K562 (cell line): ENCODE results near the gene HOXA9. TPM values are rescaled to one million over a fixed set of nuclear protein-coding genes. Genes with fewer than 3 reads are reported as not detected.

ENCODE experiments used
- ATAC-seq: fragments of 200-7000 bp; cut with Tn5 transposase; 3 replicates; pipeline ENCODE4 v1.9.1; 2020; ENCODE audit warnings: moderate library complexity
- BruUV-seq: library from RNA; stranded (reverse); fragments of 400-500 nt; replicated peaks from 2 replicates; lab custom pipeline; 2021; lab: Mats Ljungman, UMichigan
- CTCF ChIA-PET: fragments of 300-600 bp; formaldehyde crosslinking; extraction: SDS; loops from one replicate; lab custom pipeline; 2021; ENCODE audit warnings: low intra/inter-chr PET ratio; lab: Yijun Ruan, JAX
- POLR2A ChIA-PET: fragments of 300-600, 350-650 bp; sonication (Branson Sonifier 250); formaldehyde crosslinking; extraction: SDS; loops from one replicate; lab custom pipeline; 2021; ENCODE audit warnings: antibody characterized with exemption, inconsistent platforms; lab: Yijun Ruan, JAX
- DNase-seq, 4 experiments: peaks; one replicate each; pipeline versions ENCODE4 v3.0.0 to v3.0.0-alpha.2; 2011 to 2018; ENCODE audit warnings: low spot score in 3 of 4, mixed read lengths in 3 of 4; ENCODE audit errors: extremely low read depth in 1 of 4
- FAIRE-seq: peaks from 2 replicates; lab custom pipeline; 2011; peaks lifted over from hg19 to GRCh38; lab: Jason Lieb, UNC
- H2AFZ ChIP-seq: 2 replicates; pipeline ENCODE4 v1.6.0; 2011; ENCODE audit warnings: low read depth, low read length, control low read depth, inconsistent platforms
- H3K27ac ChIP-seq: fragments of 200-600 bp; 3 replicates; pipeline ENCODE4 v1.8.0; 2011; ENCODE audit warnings: low read depth, mild to moderate bottlenecking, control low read depth, inconsistent platforms, low read length, moderate library complexity, mixed read lengths; ENCODE audit errors: extremely low read depth
- H3K27me3 ChIP-seq, 2 experiments: fragments of 300-600 bp in 1 of 2; 2 replicates in 1 of 2; 3 replicates in 1 of 2; pipeline versions ENCODE4 v1.6.0 to v1.8.0; 2011; ENCODE audit warnings: inconsistent platforms in 2 of 2, low read length in 2 of 2, mild to moderate bottlenecking in 1 of 2, mixed read lengths in 1 of 2, moderate library complexity in 1 of 2; ENCODE audit not compliant: control insufficient read depth in 2 of 2, insufficient read depth in 2 of 2
- H3K36me3 ChIP-seq: fragments of 300-600 bp; 3 replicates; pipeline ENCODE4 v1.8.0; 2011; ENCODE audit warnings: mild to moderate bottlenecking, low read length, inconsistent platforms; ENCODE audit not compliant: control insufficient read depth, insufficient read depth
- H3K4me1 ChIP-seq, 2 experiments: fragments of 200-600 bp in 1 of 2; replicated peaks in 1 of 2; 2 replicates in 1 of 2; 3 replicates in 1 of 2; pipeline versions ENCODE4 v1.5.1 to v1.8.0; 2011; ENCODE audit warnings: inconsistent platforms in 2 of 2, low read length in 2 of 2, mild to moderate bottlenecking in 1 of 2, mixed read lengths in 1 of 2, moderate library complexity in 1 of 2; ENCODE audit not compliant: control insufficient read depth in 2 of 2, insufficient read depth in 2 of 2
- H3K4me2 ChIP-seq: 2 replicates; pipeline ENCODE4 v1.6.1; 2011; ENCODE audit warnings: low read length, control low read depth, inconsistent platforms, mixed read lengths; ENCODE audit not compliant: insufficient read depth
- H3K4me3 ChIP-seq: fragments of 200-600 bp; sonication (generic), shearing (Covaris generic); 2 replicates; pipeline ENCODE4 v1.5.1; 2016; ENCODE audit warnings: control low read depth, inconsistent platforms
- H3K79me2 ChIP-seq: fragments of 200-600 bp; 3 replicates; pipeline ENCODE4 v1.8.0; 2011; ENCODE audit warnings: low read length, inconsistent platforms; ENCODE audit not compliant: control insufficient read depth, insufficient read depth
- H3K9ac ChIP-seq, 2 experiments: 2 replicates each; pipeline versions ENCODE4 v1.6.0 to v1.6.1; 2011; ENCODE audit warnings: low read depth in 2 of 2, low read length in 2 of 2, control low read depth in 1 of 2, inconsistent platforms in 1 of 2, mild to moderate bottlenecking in 1 of 2, mixed read lengths in 1 of 2; ENCODE audit not compliant: insufficient read depth in 1 of 2
- H3K9me1 ChIP-seq: one replicate; pipeline ENCODE4 v1.6.0; 2011; ENCODE audit warnings: inconsistent platforms, mild to moderate bottlenecking, low read length, moderate library complexity; ENCODE audit not compliant: control insufficient read depth, insufficient read depth
- H3K9me3 ChIP-seq: replicated peaks from 2 replicates; pipeline ENCODE4 v1.5.1; 2011; ENCODE audit warnings: low read depth, low read length, inconsistent platforms; ENCODE audit not compliant: control insufficient read depth, insufficient read depth
- H4K20me1 ChIP-seq: replicated peaks from 2 replicates; pipeline ENCODE4 v1.6.1; 2011; ENCODE audit warnings: low read length, inconsistent platforms, mixed read lengths; ENCODE audit not compliant: control insufficient read depth, insufficient read depth
- GABPB2 ChIP-seq: fragments of 250-450 bp; sonication (Bioruptor Pico); conservative IDR thresholded peaks from 2 replicates; pipeline ENCODE4 v1.5.1; 2021; ENCODE audit warnings: mild to moderate bottlenecking
- GATAD2B ChIP-seq: fragments of 450-650 bp; IDR thresholded peaks from 2 replicates; pipeline ENCODE4 v1.6.1; 2017; ENCODE audit warnings: mild to moderate bottlenecking, borderline replicate concordance
- TGIF2 ChIP-seq: sonication (generic); formaldehyde crosslinking; IDR thresholded peaks from 2 replicates; pipeline ENCODE4 v1.8.1; 2022; ENCODE audit warnings: mild to moderate bottlenecking, missing genetic modification reagents, moderate library complexity
- ZFPM2 ChIP-seq: fragments of 250-450 bp; sonication (Bioruptor Pico); IDR thresholded peaks from 2 replicates; pipeline ENCODE4 v1.5.1; 2022; ENCODE audit warnings: mild to moderate bottlenecking
- WGBS: fragments of 100-300 bp; shearing (Covaris generic); methylation state at CpG from one replicate; pipeline ENCODE4 v1.1.6; 2016; ENCODE audit warnings: low coverage, mixed read lengths; ENCODE audit not compliant: insufficient coverage; ENCODE audit errors: missing lambda C conversion rate; 5-methylcytosine and 5-hydroxymethylcytosine counted together
- in situ Hi-C: fragments of 300-500 bp; cut with MboI; formaldehyde crosslinking; loops from 4 replicates; pipeline ENCODE4 v1.15.0; 2018; ENCODE audit warnings: inconsistent platforms, mixed read lengths
- intact Hi-C: fragments of 100-400 bp; cut with micrococcal nuclease; formaldehyde crosslinking; loops from 2 replicates; pipeline ENCODE4 v1.14.2; 2022
- polyA plus RNA-seq, 8 experiments: library from polyadenylated mRNA; depleted of rRNA in 4 of 8; stranded (reverse) in 5 of 8; unstranded in 3 of 8; fragments of >200 nt; fragmentation: Nextera tagmentation in 2 of 8; fragmentation: Illumina TruSeq in 1 of 8; extraction: Ambion mirVana in 2 of 8; extraction: Trizol in 1 of 8; gene quantifications; 2 replicates each; pipeline versions ENCODE4 v1.2.1 to v1.2.3, GENCODE V29; 2011 to 2014; ENCODE audit warnings: inconsistent platforms in 1 of 8, missing spikeins in 1 of 8
- total RNA-seq, 7 experiments: library from RNA; depleted of rRNA in 6 of 7; stranded (reverse); fragments of >200 nt in 6 of 7; fragmentation: Illumina TruSeq in 2 of 7; extraction: Trizol in 2 of 7; gene quantifications; 2 replicates each; pipeline versions ENCODE4 v1.2.1 to v1.2.3, GENCODE V29; 2011 to 2021; ENCODE audit warnings: low replicate concordance in 1 of 7
- TF ChIP-seq, protein P1 (sequence below): fragments of 450-650 bp; IDR thresholded peaks from 2 replicates; pipeline ENCODE4 v1.6.1; 2018; ENCODE audit warnings: mild to moderate bottlenecking, low read depth; ENCODE audit not compliant: partially characterized antibody
- TF ChIP-seq, protein P2 (sequence below): fragments of 450-650 bp; IDR thresholded peaks from 2 replicates; pipeline ENCODE4 v1.6.1; 2017; ENCODE audit warnings: antibody characterized with exemption, mild to moderate bottlenecking

HOXA9 gene
- total and polyA plus RNA-seq, 9 of the 15 experiments (the other 6 are each of a cell fraction or from before 2014, with no cell fraction given): not detected

DNA sequence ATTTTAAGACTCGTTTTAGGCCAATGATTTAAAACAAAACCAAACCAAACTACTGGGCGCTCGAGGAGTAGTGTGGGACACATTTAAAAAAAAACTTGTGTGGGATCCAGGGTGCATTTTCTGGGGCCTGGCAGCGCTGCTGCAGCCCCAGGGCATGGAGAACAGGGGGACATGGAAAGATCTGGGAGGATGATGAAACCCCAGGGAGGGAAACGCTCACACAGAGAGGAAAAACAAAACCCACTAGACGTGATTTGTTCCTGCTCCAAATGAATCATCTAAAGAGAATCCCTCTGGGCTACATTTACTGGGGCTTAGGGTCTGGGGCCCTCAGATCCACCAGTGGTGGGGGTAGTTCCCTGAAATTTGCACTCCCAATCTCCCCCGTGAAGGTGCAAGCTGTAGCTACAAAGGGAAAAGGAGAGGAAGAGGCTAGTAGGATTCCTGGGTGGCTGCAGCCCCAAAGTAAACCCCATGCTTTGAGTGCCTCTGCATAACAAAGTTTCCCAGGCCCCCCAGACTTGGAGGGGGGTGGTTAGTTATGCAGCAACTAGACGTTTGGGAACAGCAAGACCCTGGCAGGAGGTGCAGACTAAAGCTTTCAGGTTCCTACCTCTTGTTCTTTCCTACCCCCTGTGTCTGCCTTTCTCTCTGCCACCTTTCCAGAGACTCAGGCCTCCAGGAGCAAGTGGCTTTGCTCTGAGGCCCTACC lies 49.1 kb upstream of the HOXA9 start:
- intact Hi-C loops: loop anchor here (5.0 kb wide), 1 partner anchor 363 kb away; no protein-coding TSS in a partner anchor
- no peak for FAIRE-seq

DNA sequence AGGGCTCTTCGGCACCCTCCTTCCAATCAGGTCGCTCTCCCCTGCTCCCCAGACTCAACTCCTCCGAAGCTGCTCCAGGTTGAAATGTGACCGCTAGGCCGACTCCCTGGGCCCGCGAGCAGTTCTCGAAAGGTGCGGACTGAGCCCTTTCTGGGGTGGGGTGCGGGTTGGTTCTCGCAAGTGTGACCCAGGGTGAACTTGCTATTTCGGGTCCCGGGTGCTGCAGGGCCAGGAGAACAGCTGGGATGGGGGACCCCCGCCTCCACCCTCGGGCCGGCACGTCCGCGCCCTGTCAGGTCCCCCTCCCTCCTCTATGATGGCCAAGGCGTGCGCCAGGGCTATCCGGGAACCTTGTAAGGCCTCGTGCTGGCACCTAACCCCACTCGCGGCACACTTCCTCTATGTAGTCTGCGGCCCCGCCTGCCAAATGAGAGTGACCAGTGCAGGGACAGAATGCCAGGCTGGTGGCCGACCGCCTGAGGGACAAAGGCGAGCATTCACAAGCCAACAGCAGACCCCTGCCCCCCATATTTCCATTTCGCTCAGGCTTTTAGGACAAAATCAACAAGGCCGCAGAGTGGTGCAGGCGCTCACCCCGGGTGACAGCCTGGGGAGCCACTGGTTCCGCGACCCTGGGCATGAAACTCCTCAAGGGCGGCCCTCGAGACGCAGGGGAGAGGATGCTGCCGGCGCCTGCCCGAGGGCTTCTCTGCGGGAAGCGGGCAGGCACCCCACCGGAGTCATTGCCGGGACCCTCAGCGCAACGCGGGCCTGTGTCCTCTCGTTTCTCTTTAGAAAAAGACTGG lies 48.3 kb upstream of the HOXA9 start:
- Histone ChIP-seq H3K9me1 (no peaks in the 10 kb centered on the region), H3K9ac (no peak overlapping the region), H3K4me1 (peaks cover 0 to 15% of the 10 kb centered on the region in 2 experiments; a peak in 1 of 5 replicates), H3K9me3 (no peaks in the 10 kb centered on the region), H3K4me3 (no peak overlapping the region), H4K20me1 (peaks cover 4% of the 10 kb centered on the region; the same call in 1 of the 2 replicates), H3K79me2 (no peaks in the 10 kb centered on the region), H3K4me2 (no peak overlapping the region), H3K27ac (no peak overlapping the region), H2AFZ (no peak overlapping the region), H3K36me3 (no peaks in the 10 kb centered on the region), H3K27me3 (peaks cover 35 to 69% of the 10 kb centered on the region in 2 experiments)
- BruUV-seq: no TSS peak
- intact Hi-C loops (loop anchor here (5.0 kb wide), 1 partner anchor 364 kb away; no protein-coding TSS in a partner anchor), in situ Hi-C loops (no loop called here)
- FAIRE-seq (no peak), ATAC-seq (no peak), DNase-seq (no peak)
- ChIA-PET CTCF (no interaction called here), POLR2A (no interaction called here)
- WGBS: 3% methylated on average over 45 of the region's 50 CpGs
- TF ChIP-seq, protein P1, sequence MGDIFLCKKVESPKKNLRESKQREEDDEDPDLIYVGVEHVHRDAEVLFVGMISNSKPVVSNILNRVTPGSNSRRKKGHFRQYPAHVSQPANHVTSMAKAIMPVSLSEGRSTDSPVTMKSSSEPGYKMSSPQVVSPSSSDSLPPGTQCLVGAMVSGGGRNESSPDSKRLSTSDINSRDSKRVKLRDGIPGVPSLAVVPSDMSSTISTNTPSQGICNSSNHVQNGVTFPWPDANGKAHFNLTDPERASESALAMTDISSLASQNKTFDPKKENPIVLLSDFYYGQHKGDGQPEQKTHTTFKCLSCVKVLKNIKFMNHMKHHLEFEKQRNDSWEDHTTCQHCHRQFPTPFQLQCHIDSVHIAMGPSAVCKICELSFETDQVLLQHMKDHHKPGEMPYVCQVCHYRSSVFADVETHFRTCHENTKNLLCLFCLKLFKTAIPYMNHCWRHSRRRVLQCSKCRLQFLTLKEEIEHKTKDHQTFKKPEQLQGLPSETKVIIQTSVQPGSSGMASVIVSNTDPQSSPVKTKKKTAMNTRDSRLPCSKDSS: no peak
- TF ChIP-seq, protein P2, sequence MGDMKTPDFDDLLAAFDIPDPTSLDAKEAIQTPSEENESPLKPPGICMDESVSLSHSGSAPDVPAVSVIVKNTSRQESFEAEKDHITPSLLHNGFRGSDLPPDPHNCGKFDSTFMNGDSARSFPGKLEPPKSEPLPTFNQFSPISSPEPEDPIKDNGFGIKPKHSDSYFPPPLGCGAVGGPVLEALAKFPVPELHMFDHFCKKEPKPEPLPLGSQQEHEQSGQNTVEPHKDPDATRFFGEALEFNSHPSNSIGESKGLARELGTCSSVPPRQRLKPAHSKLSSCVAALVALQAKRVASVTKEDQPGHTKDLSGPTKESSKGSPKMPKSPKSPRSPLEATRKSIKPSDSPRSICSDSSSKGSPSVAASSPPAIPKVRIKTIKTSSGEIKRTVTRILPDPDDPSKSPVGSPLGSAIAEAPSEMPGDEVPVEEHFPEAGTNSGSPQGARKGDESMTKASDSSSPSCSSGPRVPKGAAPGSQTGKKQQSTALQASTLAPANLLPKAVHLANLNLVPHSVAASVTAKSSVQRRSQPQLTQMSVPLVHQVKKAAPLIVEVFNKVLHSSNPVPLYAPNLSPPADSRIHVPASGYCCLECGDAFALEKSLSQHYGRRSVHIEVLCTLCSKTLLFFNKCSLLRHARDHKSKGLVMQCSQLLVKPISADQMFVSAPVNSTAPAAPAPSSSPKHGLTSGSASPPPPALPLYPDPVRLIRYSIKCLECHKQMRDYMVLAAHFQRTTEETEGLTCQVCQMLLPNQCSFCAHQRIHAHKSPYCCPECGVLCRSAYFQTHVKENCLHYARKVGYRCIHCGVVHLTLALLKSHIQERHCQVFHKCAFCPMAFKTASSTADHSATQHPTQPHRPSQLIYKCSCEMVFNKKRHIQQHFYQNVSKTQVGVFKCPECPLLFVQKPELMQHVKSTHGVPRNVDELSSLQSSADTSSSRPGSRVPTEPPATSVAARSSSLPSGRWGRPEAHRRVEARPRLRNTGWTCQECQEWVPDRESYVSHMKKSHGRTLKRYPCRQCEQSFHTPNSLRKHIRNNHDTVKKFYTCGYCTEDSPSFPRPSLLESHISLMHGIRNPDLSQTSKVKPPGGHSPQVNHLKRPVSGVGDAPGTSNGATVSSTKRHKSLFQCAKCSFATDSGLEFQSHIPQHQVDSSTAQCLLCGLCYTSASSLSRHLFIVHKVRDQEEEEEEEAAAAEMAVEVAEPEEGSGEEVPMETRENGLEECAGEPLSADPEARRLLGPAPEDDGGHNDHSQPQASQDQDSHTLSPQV: no peak
- no peak for TF ChIP-seq TGIF2 (CRISPR knock-in tag)

More for the DNA sequence above, 49.1 kb upstream of the HOXA9 start:
- no TSS peak for BruUV-seq
- in situ Hi-C loops: no loop called here
- no peaks in the 10 kb centered on the region for H3K9me1 ChIP-seq
- WGBS: 0% methylated on average over 8 of the region's 8 CpGs
- ChIA-PET CTCF (no interaction called here), POLR2A (interaction anchor here (0.7 kb wide), 1 partner anchor 991 kb away, joined by 3 read pairs; no protein-coding TSS in a partner anchor)
- H3K36me3 ChIP-seq: no peaks in the 10 kb centered on the region
- no peak overlapping the region for H2AFZ ChIP-seq
- H3K9ac ChIP-seq: no peak overlapping the region
- no peak overlapping the region for H3K4me3 ChIP-seq
- H3K27ac ChIP-seq: no peak overlapping the region
- peaks cover 0 to 15% of the 10 kb centered on the region in 2 experiments; a peak in 1 of 5 replicates for H3K4me1 ChIP-seq
- H3K4me2 ChIP-seq: no peak overlapping the region
- no peak for TF ChIP-seq GABPB2 (CRISPR knock-in tag)
- no peak for TF ChIP-seq ZFPM2
- no peak for TF ChIP-seq GATAD2B
- H4K20me1 ChIP-seq: peaks cover 4% of the 10 kb centered on the region; the same call in 1 of the 2 replicates
- peaks cover 35 to 70% of the 10 kb centered on the region in 2 experiments for H3K27me3 ChIP-seq
- ATAC-seq (no peak), DNase-seq (no peak)
- no peaks in the 10 kb centered on the region for H3K9me3 ChIP-seq
- no peaks in the 10 kb centered on the region for H3K79me2 ChIP-seq
